HG02623 (cell line): ENCODE results near the gene AKR1C8.
"Not testable (repeated sequence)": the region's sequence is repeated elsewhere in the genome, so short reads cannot be mapped to it uniquely, and the experiment has no call there.

Experiments used
- ATAC-seq: cut with Tn5 transposase; IDR thresholded peaks from one replicate; pipeline ENCODE4 v1.9.1; 2021; ENCODE audit warnings: moderate library complexity; ENCODE audit not compliant: unreplicated experiment

Gene AKR1C8

DNA sequence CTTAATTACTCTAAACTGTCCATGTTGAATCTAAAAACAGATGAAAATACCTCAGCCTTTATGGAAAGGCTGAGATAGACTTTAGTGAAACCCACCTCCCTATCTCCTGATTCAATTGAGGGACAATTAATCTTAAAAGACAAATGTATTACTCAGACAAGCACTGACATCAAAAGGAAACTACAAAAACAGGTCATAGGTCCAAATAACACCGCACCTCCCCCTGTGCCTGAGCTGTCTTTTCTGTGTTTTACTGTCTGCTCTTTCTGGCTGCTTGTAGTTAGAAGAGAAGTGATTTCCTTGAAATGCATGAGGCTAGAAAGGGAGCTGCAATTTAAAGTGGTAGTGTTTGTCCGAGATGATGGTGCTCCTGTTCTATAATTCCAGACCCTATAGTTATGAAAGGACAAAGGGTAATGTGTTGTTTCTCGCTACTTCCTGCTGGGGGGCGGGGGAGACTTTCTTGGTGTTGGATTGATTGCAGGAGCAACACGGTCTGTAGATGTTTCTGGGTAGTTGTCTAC, 16.0 kb downstream of the AKR1C8 start:
- no peak for ATAC-seq

- ATAC-seq, result no peak
Measured at GRCh38 chr10:5165738-5166137, 19.2 kb downstream of the AKR1C8 start.

- no peak for ATAC-seq
Measured at GRCh38 chr10:5163487-5163886, 21.5 kb downstream of the AKR1C8 start.

- no peak for ATAC-seq
Measured at GRCh38 chr10:5159126-5159525, 25.8 kb downstream of the AKR1C8 start.

GRCh38 chr10:5157501-5157900, 27.4 kb downstream of the AKR1C8 start:
- no peak for ATAC-seq

DNA sequence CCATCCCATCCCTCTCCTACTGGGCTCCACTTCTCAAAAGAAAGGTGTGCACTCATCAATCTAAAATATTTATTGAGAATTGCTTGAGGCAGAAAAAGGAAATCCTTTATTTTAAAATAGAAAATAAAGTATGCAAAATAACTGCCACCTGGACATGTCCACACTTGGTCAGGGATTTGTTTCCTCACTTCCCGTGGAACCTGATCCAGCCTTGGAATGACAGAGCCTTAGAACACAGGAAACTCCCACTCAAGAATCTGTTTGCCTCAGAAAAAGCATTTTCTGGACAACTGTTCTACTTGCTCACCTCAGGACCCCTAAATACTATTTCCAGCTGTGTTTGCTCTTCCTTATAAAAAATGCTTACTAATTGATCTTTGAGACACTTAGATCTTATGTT, 29.0 kb downstream of the AKR1C8 start:
- ATAC-seq, result no peak

DNA sequence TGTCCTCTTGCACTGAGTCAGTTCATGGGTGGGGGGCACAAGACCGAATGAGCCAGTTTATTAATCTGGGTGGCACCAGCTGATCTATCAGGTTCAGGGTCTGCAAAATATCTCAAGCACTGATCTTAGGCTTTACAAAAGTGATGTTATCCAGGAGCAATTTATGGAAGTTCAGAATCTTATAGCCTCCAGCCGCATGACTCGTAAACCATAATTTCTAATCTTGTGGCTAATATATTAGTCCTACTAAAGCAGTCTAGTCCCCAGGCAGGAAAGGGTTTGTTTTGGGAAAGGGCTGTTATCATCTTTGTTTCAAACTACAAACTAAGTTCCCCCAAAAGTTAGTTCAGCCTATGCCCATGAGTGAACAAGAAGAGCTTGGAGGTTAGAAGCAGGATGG, 33.9 kb downstream of the AKR1C8 start:
- no peak for ATAC-seq

GRCh38 chr10:5148678-5149032, 36.3 kb downstream of the AKR1C8 start:
- no peak for ATAC-seq

- no peak for ATAC-seq
Measured at GRCh38 chr10:5147981-5148677, 36.8 kb downstream of the AKR1C8 start.

DNA sequence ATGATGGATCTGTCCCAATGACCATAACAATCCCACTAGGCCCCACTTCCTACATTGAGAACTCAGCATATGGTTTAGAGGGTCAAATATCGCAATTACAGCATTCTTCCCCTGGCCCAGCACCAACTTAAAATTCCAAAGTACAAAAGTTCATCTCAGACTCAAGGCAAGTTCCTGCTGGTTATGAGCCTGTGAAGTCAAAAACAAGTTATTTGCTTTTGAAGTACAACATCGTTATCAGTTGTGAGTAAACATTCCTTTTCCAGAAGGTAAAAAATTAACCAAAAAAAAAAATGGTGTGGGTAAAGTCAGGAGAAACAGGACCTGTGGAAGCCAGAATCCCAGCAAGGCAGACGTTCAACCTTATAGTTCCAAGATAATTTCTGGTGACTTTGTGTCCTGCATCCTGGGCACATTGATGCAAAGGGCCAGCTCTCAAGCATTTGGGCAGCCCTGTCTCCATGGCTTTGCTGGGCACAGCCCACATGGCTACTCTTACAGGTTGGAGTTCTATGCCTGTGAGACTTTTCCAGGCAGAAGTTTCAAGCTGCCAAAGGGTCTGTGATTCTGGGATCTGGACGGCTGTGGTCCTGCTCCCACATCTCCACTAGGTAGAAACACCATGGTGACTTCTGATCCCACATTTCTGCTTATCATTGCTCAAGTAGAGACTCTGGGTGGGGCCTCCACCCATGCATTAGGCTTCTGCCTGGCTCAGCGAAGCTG, 37.5 kb downstream of the AKR1C8 start:
- ATAC-seq, result no peak

GRCh38 chr10:5146920-5147254, 38.1 kb downstream of the AKR1C8 start:
- no peak for ATAC-seq

- no peak for ATAC-seq
Measured at GRCh38 chr10:5143137-5143536, 41.8 kb downstream of the AKR1C8 start.

GRCh38 chr10:5142199-5142598, 42.8 kb downstream of the AKR1C8 start:
- ATAC-seq, result no peak

GRCh38 chr10:5137699-5138098, 47.3 kb downstream of the AKR1C8 start:
- not testable (repeated sequence) for ATAC-seq

- no peak for ATAC-seq
Measured at GRCh38 chr10:5136468-5137087, 48.4 kb downstream of the AKR1C8 start.

- ATAC-seq, result no peak
Measured at GRCh38 chr10:5135581-5135980, 49.4 kb downstream of the AKR1C8 start.

- ATAC-seq, result no peak
Measured at GRCh38 chr10:5125315-5126044, 59.5 kb downstream of the AKR1C8 start.

DNA sequence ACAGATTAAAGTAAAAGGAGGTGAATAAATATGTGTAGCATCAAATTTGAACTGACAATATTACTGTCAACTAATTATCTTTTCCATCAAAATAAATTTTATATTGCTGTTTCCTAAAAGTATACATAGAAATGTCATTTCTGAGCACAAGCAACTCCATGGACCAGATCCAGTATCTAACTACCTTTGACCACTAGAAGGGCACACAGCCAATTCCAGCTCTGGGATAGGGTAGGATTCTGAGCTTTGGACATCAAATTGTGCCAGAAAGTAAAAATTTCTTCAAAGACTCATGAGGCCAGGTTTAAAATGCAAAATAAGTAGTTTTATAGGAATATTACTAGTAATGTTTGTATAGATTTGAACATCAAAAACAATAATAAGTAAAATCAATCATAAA, 61.1 kb downstream of the AKR1C8 start:
- no peak for ATAC-seq

DNA sequence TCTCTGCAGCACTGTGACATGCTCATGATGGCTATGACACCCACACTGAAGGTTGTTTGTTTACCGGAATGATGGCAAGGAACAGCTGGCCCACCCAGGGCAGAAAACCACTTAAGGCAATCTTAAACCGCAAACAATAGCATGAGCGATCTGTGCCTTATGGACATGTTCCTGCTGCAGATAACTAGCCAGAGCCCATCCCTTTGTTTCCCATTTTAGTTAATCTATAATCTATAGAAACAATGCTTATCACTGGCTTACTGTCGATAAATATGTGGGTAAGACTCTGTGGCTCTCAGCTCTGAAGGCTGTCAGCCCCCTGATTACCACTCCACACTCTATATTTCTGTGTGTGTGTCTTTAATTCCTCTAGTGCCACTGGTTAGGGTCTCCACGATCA, 65.0 kb downstream of the AKR1C8 start:
- not testable (repeated sequence) for ATAC-seq

- ATAC-seq, result no peak
Measured at GRCh38 chr10:5117026-5117425, 67.9 kb downstream of the AKR1C8 start.

DNA sequence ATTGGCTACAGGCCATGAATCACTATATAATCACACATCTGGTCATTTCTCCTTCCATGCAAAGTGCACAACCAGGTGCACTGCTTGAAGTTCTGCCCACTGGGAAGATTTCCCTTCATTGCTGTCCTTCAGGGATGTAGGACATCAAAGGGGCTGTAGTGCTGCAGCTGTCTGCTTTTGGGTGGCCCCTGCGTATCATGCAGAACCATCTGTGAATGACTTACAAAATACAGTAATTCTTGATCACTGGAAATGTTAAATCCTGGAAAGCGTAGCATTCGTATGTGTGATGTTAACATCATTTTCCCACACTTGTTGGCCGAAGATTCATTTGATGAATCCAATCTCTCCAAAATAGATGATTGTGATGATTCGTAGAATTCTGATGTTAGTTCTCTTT, 68.3 kb downstream of the AKR1C8 start:
- ATAC-seq, result no peak
